ENCODE results near the gene GPR137B.

Gene GPR137B

DNA sequence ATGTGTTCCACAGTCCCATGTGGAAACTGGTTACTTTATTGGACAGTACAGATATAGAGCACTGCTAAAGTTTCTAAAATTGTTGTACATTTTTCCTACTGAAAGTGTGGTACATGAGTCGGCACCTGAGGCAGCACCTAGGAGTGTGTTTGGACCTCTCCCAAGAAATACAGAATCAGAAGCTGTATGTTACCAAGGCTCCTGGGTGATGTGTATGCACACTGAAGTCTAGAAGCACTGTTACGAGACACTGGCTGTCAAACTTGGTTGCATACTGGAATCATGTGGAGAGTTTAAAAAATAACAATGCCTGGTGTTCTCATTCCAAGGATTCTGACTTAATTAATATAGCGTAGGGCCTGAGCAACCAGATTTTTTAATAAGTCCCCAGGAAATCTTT is 92.8 kb downstream of the GPR137B start:
- no peaks in the 10 kb centered on the region for H3K4me1 ChIP-seq
- DNase-seq: no peak
- no peaks in the 10 kb centered on the region for H3K36me3 ChIP-seq
- TF ChIP-seq, protein P1, sequence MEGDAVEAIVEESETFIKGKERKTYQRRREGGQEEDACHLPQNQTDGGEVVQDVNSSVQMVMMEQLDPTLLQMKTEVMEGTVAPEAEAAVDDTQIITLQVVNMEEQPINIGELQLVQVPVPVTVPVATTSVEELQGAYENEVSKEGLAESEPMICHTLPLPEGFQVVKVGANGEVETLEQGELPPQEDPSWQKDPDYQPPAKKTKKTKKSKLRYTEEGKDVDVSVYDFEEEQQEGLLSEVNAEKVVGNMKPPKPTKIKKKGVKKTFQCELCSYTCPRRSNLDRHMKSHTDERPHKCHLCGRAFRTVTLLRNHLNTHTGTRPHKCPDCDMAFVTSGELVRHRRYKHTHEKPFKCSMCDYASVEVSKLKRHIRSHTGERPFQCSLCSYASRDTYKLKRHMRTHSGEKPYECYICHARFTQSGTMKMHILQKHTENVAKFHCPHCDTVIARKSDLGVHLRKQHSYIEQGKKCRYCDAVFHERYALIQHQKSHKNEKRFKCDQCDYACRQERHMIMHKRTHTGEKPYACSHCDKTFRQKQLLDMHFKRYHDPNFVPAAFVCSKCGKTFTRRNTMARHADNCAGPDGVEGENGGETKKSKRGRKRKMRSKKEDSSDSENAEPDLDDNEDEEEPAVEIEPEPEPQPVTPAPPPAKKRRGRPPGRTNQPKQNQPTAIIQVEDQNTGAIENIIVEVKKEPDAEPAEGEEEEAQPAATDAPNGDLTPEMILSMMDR (IDR thresholded peaks at IDR 0.05; ENCODE audit: low read depth, low read length): no peak
- no peaks in the 10 kb centered on the region for H3K9me3 ChIP-seq
- H3K27me3 ChIP-seq: no peaks in the 10 kb centered on the region
- no peak overlapping the region for H3K4me3 ChIP-seq (ENCODE audit: low read depth, low read length)

DNA sequence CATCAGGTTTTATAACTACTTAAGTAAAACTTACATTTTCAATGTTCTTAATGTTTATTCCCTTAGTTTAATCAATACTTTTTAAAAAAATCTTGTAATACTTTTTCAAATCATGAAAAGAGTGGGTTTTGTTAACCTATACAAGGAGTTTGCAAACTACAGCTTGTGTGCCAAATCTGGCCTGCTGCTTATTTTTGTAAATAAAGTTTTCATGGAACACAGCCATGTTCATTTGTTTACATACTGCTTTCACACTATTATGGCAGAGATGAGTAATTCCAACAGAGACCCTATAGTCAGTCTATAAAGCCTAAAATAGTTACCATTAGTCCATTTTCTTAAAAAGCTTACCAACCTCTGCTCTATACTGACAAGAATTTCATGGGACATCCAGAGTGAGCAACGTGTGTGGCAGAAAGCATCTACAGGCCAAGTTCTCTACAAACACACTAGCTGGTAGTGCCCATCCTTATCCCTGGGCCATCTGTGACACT is 96.8 kb downstream of the GPR137B start:
- no peaks in the 10 kb centered on the region for H3K27me3 ChIP-seq
- TF ChIP-seq, protein P1 (IDR thresholded peaks at IDR 0.05; ENCODE audit: low read depth, low read length): no peak

DNA sequence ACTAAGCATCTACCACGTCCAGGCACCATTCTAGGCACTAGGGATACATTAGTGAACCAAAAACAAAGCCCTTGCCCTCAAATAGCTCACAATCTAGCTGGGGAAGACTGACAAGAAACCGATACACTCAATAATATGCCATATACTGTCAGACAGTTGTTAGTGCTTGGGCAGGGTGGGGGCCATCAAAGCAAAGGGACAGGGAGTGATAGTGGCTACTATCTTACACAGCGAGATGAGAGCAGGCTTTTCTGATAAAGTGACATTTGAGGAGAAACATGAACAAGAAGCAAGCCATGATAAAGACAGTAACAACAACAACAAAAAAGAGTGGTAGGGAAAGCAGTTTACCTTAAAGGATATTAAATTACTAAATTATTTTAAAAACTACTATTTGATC is 98.3 kb downstream of the GPR137B start:
- TF ChIP-seq, protein P1 (IDR thresholded peaks at IDR 0.05; ENCODE audit: low read depth, low read length): no peak
- Histone ChIP-seq H3K36me3 (no peaks in the 10 kb centered on the region), H3K9me3 (no peaks in the 10 kb centered on the region), H3K27me3 (no peaks in the 10 kb centered on the region; the same call in 1 of the 2 replicates), H3K4me3 (ENCODE audit: low read depth, low read length) (no peak overlapping the region), H3K4me1 (no peaks in the 10 kb centered on the region)
- no peak for DNase-seq

More for the DNA sequence above, 96.8 kb downstream of the GPR137B start:
- H3K4me1 ChIP-seq: no peaks in the 10 kb centered on the region
- DNase-seq: no peak
- H3K36me3 ChIP-seq: no peaks in the 10 kb centered on the region
- no peak overlapping the region for H3K4me3 ChIP-seq (ENCODE audit: low read depth, low read length)
- H3K9me3 ChIP-seq: no peaks in the 10 kb centered on the region

DNA sequence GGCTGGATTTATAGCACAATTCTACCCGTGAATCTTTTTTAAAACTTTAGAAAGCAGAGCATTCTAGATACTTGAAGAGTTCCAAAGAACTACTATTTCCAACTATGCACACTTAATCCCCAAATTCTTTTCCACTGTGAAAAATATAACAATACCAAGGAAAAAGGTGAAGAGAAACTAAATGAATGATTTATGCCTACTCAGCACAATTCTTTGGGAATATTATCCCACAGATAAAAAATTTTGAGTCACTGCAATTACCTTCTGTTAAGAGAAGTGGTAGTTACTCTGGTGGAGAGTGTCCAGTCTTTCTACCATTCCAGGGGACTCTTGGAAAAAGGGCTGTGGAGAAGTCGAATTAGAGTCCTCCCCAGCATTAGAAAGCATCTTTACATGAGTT is 100.2 kb downstream of the GPR137B start:
- H3K9me3 ChIP-seq: no peaks in the 10 kb centered on the region
- DNase-seq: no peak
- TF ChIP-seq, protein P1 (IDR thresholded peaks at IDR 0.05; ENCODE audit: low read depth, low read length): no peak

DNA sequence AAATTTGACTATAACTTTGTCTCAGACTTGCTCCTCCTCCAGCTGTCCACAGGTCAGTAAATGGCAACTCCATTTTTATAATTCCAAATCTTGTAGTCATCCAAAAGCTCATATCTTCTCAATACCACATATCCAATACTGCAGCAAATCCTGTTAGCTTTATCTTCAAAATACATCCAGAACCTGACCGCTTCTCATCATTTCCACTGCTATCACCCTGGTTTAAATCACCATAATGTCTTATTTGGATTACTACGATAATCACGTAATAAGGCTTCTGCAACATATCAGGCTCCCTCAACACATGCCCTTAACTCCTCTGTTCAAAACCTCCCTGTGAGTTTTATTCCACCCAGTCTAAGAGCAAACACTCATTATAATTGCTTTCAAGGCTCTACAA is 104.9 kb downstream of the GPR137B start:
- Histone ChIP-seq H3K4me1 (no peaks in the 10 kb centered on the region), H3K27me3 (no peaks in the 10 kb centered on the region; the same call in 1 of the 2 replicates), H3K9me3 (no peaks in the 10 kb centered on the region), H3K36me3 (no peaks in the 10 kb centered on the region), H3K4me3 (ENCODE audit: low read depth, low read length) (no peak overlapping the region)
- TF ChIP-seq, protein P1 (IDR thresholded peaks at IDR 0.05; ENCODE audit: low read depth, low read length): no peak
- DNase-seq: no peak

More for the DNA sequence above, 100.2 kb downstream of the GPR137B start:
- no peaks in the 10 kb centered on the region for H3K4me1 ChIP-seq
- no peaks in the 10 kb centered on the region for H3K36me3 ChIP-seq
- H3K4me3 ChIP-seq (ENCODE audit: low read depth, low read length): no peak overlapping the region
- H3K27me3 ChIP-seq: no peaks in the 10 kb centered on the region; the same call in 1 of the 2 replicates

DNA sequence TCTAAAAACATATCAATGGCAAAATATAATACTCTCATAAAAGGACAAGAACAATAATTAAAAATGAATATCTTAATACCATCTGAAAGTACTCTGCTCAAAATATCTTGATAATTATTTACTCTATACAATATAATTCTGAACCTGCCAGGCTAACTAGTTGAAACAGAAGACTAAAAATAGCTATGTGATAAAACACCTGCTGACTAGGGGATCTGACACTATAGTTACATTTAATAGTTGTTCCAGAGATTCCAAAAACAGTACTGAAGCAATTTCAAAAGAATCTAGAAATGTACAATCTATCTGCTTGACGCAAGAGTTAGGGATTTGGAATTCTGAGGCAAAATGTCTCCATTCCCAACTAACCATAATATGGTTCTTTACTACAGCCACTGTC is 109.2 kb downstream of the GPR137B start:
- no peaks in the 10 kb centered on the region for H3K27me3 ChIP-seq
- H3K9me3 ChIP-seq: no peaks in the 10 kb centered on the region
- no peak overlapping the region for H3K4me3 ChIP-seq (ENCODE audit: low read depth, low read length)
- no peak for DNase-seq
- no peaks in the 10 kb centered on the region for H3K36me3 ChIP-seq
- no peaks in the 10 kb centered on the region for H3K4me1 ChIP-seq
- TF ChIP-seq, protein P1 (IDR thresholded peaks at IDR 0.05; ENCODE audit: low read depth, low read length): no peak

Measured in BE2C (cell line).